MM.1S (cell line): Measurements from ENCODE around the gene ATXN1.

Experiments used
- DNase-seq: peaks from one replicate; pipeline ENCODE4 v3.0.0-alpha.2; 2015
- H2AFZ ChIP-seq: fragments of 300-600 bp; sonication (generic); 2 replicates; pipeline ENCODE4 v1.6.0; 2016; ENCODE audit warnings: antibody characterized with exemption, low read length
- H3F3A ChIP-seq: fragments of 300-600 bp; sonication (generic); 2 replicates; pipeline ENCODE4 v1.6.1; 2016; ENCODE audit warnings: mild to moderate bottlenecking, antibody characterized with exemption, low read length, moderate library complexity, mixed read lengths; ENCODE audit not compliant: insufficient read depth
- H3K27ac ChIP-seq: fragments of 300-600 bp; sonication (generic); 2 replicates; pipeline ENCODE4 v1.5.1; 2016; ENCODE audit warnings: mild to moderate bottlenecking, low read length
- H3K27me3 ChIP-seq: fragments of 300-600 bp; sonication (generic); replicated peaks from 2 replicates; pipeline ENCODE4 v1.6.0; 2016; ENCODE audit warnings: low read length; ENCODE audit not compliant: insufficient read depth
- H3K36me3 ChIP-seq: fragments of 300-600 bp; sonication (generic); replicated peaks from 2 replicates; pipeline ENCODE4 v1.6.1; 2016; ENCODE audit warnings: mild to moderate bottlenecking, low read length, mixed read lengths; ENCODE audit not compliant: insufficient read depth
- H3K4me1 ChIP-seq: fragments of 300-600 bp; sonication (generic); 2 replicates; pipeline ENCODE4 v1.6.1; 2016; ENCODE audit warnings: low read length, mixed read lengths
- H3K4me2 ChIP-seq: fragments of 300-600 bp; sonication (generic); 2 replicates; pipeline ENCODE4 v1.6.0; 2016; ENCODE audit warnings: low read depth, low read length
- H3K4me3 ChIP-seq: fragments of 300-600 bp; sonication (generic); 2 replicates; pipeline ENCODE4 v1.5.1; 2016; ENCODE audit warnings: low read length, mixed read lengths
- H3K79me2 ChIP-seq: fragments of 300-600 bp; sonication (generic); 2 replicates; pipeline ENCODE4 v1.6.1; 2016; ENCODE audit warnings: mixed run types, low read length, mixed read lengths
- H3K9ac ChIP-seq: fragments of 300-600 bp; sonication (generic); 2 replicates; pipeline ENCODE4 v1.6.1; 2016; ENCODE audit warnings: low read length, mixed read lengths
- H3K9me2 ChIP-seq: fragments of 300-600 bp; sonication (generic); replicated peaks from 2 replicates; pipeline ENCODE4 v1.6.1; 2016; ENCODE audit warnings: mild to moderate bottlenecking, low read length, mixed read lengths; ENCODE audit not compliant: insufficient read depth
- H3K9me3 ChIP-seq: fragments of 300-600 bp; sonication (generic); replicated peaks from 2 replicates; pipeline ENCODE4 v1.6.1; 2016; ENCODE audit warnings: mild to moderate bottlenecking, low read length, mixed read lengths; ENCODE audit not compliant: insufficient read depth
- H4K20me1 ChIP-seq: fragments of 300-600 bp; sonication (generic); 2 replicates; pipeline ENCODE4 v1.6.1; 2016; ENCODE audit warnings: mild to moderate bottlenecking, low read length, moderate library complexity, mixed read lengths; ENCODE audit not compliant: insufficient read depth
- CTCF ChIP-seq: fragments of 300-600 bp; sonication (generic); IDR thresholded peaks from 2 replicates; pipeline ENCODE4 v1.5.1; 2016; ENCODE audit warnings: antibody characterized with exemption, low read length, mixed read lengths
- EZH2 ChIP-seq: fragments of 300-600 bp; sonication (generic); optimal IDR thresholded peaks from 2 replicates; pipeline ENCODE3; 2017; ENCODE audit warnings: low read depth, mild to moderate bottlenecking, antibody characterized with exemption, low read length, mixed read lengths
- EZH2phosphoT487 ChIP-seq: fragments of 300-600 bp; sonication (generic); IDR thresholded peaks from 2 replicates; pipeline ENCODE4 v1.6.1; 2018; ENCODE audit warnings: antibody characterized with exemption, low read length

Gene ATXN1

GRCh38 chr6:16491666-16492313 lies 269.5 kb downstream of the ATXN1 start:
- Histone ChIP-seq H3K36me3 (no peaks in the 10 kb centered on the region), H3F3A (no peaks in the 10 kb centered on the region), H4K20me1 (no peaks in the 10 kb centered on the region), H3K9me2 (no peaks in the 10 kb centered on the region), H3K4me3 (no peak overlapping the region), H3K4me2 (no peak overlapping the region), H3K4me1 (0 out of 2 replicates have a peak, but pooled peaks cover 12% of the 10 kb centered on the region), H2AFZ (no peak overlapping the region), H3K27me3 (no peaks in the 10 kb centered on the region), H3K9me3 (no peaks in the 10 kb centered on the region), H3K9ac (no peak overlapping the region), H3K79me2 (no peaks in the 10 kb centered on the region), H3K27ac (no peak overlapping the region)
- no peak for TF ChIP-seq EZH2
- no peak for TF ChIP-seq EZH2phosphoT487
- no peak for TF ChIP-seq CTCF
- DNase-seq = no peak

- Histone ChIP-seq H3K36me3 (no peaks in the 10 kb centered on the region), H3K4me2 (no peak overlapping the region), H3K4me3 (no peak overlapping the region), H3K9me2 (no peaks in the 10 kb centered on the region), H3K9ac (no peak overlapping the region), H2AFZ (no peak overlapping the region), H3K27me3 (no peaks in the 10 kb centered on the region), H3K27ac (no peak overlapping the region), H3K4me1 (0 out of 2 replicates have a peak, but pooled peaks cover 12% of the 10 kb centered on the region), H4K20me1 (no peaks in the 10 kb centered on the region), H3F3A (no peaks in the 10 kb centered on the region), H3K79me2 (no peaks in the 10 kb centered on the region), H3K9me3 (no peaks in the 10 kb centered on the region)
- TF ChIP-seq CTCF = no peak
- TF ChIP-seq EZH2phosphoT487 = no peak
- no peak for TF ChIP-seq EZH2
- DNase-seq = no peak
Measured at GRCh38 chr6:16490616-16491015, 270.6 kb downstream of the ATXN1 start.

GRCh38 chr6:16488813-16489212 lies 272.4 kb downstream of the ATXN1 start:
- TF ChIP-seq EZH2phosphoT487 = no peak
- no peak for TF ChIP-seq EZH2
- TF ChIP-seq CTCF = no peak
- Histone ChIP-seq H3K9ac (no peak overlapping the region), H3K9me3 (no peaks in the 10 kb centered on the region), H3K27ac (no peak overlapping the region), H3K4me2 (no peak overlapping the region), H4K20me1 (no peaks in the 10 kb centered on the region), H3K79me2 (no peaks in the 10 kb centered on the region), H3F3A (no peaks in the 10 kb centered on the region), H3K9me2 (no peaks in the 10 kb centered on the region), H3K36me3 (no peaks in the 10 kb centered on the region), H3K27me3 (no peaks in the 10 kb centered on the region), H3K4me3 (no peak overlapping the region), H2AFZ (no peak overlapping the region), H3K4me1 (peaks cover 16% of the 10 kb centered on the region)
- no peak for DNase-seq
